Measurements from ENCODE around the gene ZSCAN22.

Gene ZSCAN22

DNA sequence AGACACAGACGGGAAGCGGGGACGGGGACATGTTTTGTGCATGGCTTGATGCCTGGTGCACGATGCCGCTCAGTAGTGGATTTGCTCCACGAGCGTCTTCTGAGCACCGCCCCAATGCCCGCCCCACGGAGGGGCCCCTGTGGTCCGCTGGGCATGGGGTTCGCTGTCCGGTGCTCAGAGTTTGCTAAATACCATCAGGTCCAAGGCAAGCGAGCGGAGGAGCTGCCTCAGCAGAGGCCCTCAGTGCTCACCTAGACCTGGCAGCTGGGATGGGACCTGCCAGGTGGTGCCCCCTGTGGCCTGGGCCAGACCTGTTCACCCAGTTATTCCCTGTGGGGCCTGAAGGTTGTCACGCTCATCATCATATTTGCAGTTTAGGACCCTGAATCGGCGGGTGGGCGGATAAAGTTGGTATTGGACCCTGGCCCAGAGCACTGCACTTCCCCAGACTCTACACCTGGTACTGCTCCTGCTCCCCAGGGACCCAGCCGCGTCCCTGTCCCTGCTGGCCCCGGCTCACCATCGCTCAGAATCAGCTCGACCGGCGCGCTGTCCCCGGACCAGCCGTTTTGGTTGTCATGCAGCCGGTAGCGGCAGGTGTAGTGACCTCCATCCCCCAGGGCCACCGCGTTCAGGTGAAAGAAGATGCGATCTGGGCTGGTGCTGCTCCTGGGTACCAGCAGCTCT is 24.2 kb downstream of the ZSCAN22 start:
- no peak for DNase-seq (ENCODE audit: low read depth in 2 of 2, low spot score in 1 of 2)

DNA sequence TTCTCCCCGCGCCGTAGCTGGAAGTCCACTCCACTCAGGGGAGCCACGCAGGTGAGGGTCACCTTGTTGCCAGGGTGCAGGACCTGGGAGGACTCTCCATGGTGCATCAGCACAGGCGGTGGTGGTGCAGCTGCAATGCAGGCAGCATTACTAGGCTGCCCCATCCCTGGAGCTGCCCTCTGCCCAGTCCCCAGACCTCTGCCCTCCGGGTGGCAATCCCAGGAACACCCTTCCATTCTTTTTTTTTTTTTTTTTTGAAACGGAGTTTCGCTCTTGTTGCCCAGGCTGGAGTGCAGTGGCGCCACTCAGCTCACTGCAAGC is 24.7 kb downstream of the ZSCAN22 start:
- no peak for DNase-seq (ENCODE audit: low read depth in 2 of 2, low spot score in 1 of 2)

DNA sequence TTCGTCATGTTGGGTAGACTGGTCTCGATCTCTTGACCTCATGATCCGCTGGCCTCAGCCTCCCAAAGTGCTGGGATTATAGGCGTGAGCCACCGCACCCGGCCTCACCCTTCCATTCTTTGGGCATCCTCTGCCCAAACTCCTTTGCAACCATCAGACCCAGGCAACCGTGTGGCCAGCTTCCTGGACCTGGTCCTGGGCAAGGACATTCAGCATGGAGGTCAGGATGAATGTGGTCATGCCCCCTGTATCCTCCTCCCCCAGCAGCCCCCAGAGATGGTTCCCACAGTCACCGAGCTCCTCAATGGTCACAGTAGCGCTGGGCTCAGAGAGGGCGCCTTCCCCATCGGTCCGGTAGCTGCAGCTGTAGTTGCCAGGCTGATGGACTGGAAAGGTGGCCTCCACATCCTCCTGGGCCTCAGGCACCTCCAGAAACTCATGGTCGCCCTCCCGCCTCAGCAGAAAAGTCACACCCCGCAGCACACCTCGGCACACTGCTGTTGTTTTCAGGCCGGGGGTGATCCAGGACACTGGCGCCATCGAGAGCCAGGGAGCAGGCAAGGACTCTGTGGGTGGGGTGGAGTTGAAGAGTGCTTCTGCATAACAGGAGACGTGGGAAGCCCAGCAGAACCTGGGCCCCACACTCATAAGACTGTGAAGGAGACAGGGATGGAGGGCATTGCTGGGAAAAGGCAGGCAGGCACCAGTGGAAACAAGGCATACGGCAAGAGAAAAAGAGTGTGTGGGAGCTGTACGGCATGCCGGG is 25.4 kb downstream of the ZSCAN22 start:
- no peak for DNase-seq (ENCODE audit: low read depth in 2 of 2, low spot score in 1 of 2)

DNA sequence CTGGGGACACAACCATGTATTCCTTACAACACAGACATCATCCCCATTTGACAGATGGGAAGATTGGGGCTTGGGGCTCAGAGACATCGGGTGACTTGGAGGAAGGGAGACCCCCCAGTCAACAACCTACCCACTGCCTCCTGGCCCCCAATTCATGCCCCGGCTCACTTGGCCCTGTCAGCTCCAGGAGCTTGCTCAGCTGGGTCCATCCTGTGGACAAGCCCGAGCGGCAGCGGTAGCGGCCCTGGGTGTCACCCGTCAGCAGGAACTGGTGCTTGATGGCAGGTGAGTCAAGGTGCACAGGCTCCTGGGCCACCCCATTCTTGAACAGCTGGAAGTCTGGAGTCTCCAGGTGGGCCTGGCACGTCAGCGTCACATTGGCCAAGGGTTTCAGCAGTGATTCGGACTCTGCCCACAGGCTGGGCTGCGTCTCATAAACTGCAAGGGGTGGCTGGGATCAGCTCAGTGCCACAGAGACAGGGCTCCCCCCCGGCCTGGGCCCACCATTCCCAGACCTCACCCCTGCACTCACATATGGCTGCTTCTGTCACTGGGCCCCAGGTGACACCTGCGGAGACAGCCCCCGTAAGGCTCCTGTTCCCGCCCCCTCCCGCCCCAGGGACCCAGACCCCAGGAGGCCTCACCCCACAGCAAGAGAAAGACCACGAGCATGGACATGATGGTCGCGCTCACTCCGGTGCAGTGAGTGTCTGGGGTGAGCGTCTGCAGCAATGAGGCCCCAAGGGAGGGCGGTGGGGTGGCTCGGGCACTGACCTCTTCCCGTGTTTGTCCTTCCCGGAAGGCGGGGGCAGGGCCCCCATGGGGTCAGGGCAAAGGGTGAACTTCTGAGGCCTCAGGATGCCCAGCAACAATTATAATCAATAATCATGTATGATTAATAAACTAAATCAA is 26.2 kb downstream of the ZSCAN22 start, which contains the start of gene A1BG:
TSS of gene A1BG (minus strand) at position 733 of the 912 bp plus-strand sequence. CDS start at position 678, 55 bp downstream.
- DNase-seq (ENCODE audit: low read depth in 2 of 2, low spot score in 1 of 2) = no peak

DNA sequence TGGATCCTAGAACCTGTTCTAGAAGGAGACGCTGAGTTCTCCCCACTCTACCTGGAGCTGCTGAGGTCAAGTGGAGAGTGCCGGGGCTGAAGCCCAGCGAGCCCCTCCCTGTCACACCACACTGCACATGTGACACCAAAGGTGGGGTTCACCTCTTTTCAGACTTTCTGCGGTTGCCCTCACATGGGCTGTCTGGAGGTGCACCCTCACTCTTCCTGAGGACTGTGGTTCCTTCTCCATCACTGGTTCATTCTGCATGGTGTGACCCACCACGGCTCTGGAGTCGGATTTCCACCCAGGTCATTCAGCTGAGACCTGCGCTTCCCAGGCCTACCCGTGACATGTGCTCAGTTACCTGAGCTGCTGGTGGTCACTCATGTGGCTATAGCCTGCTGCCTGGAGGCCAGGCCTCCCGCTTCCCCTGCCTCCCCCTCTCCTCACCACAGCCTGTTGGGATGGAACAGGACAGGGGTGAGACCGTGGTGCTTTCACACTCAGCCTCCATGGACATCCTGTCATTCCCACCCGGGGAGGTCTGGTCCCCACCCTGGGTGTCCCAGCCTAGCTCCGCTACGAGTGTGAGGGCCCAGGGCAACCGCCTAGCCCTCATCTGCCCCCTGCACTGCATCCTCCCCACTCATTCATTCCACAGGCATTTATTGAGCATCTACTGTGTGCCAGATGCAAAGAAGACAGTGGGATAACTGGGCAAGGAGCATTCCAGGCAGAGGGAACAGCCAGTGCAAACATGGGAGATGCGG is 27.1 kb downstream of the ZSCAN22 start:
- DNase-seq (ENCODE audit: low read depth in 2 of 2, low spot score in 1 of 2) = no peak

DNA sequence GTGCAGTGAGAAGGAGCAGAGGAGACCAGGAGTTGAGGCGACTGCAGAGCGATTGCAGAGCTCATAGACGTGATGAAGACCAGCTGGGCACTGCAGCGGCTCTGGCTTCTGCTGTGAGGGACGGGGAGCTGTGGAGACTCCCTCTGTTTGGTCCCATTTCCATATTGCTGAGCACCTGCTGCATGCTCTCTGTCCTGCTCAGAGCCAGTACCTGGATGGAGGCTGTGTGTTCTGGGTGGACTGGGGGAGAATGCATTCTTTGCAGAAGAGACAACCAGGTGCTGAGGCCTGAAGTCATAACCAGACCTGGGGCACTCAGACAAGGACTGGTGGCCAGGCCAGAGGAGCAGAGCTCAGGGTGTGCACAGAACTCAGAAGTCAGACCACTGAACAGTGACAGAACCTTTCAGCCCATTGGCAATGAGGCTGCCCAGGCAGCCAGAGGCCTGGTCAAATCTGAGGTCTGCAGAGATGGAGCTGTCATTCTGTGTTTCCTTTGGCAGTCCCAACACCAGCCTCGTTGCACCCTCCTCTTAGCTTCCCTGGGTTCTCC is 27.8 kb downstream of the ZSCAN22 start:
- no peak for DNase-seq (ENCODE audit: low read depth in 2 of 2, low spot score in 1 of 2)

DNA sequence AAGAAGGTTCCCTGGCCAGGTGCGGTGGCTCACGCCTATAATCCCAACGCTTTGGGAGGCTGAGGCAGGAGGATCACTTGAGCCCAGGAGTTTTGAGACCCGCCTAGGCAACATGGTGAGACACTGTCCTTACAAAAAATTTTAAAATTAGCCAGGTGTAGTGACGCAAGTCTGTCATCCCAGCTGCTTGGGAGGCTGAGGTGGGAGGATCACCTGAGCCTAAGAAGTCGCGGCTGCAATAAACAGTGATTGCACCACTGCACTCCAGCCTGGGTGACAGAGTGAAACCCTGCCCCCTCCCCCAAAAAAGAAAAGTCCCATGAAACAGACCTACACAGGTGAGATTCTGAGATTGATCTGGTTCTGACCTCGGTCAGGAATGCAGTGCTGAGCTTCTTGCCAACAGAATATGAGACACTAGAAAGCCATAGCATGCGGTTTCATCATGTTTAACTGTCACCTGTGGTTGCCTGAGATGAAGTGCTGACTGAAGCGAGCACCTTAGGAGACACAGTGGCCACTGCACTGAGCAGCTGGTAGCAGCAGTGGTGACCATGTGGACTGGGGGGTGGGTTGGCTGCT is 28.5 kb downstream of the ZSCAN22 start:
- no peak for DNase-seq (ENCODE audit: low read depth in 2 of 2, low spot score in 1 of 2)

DNA sequence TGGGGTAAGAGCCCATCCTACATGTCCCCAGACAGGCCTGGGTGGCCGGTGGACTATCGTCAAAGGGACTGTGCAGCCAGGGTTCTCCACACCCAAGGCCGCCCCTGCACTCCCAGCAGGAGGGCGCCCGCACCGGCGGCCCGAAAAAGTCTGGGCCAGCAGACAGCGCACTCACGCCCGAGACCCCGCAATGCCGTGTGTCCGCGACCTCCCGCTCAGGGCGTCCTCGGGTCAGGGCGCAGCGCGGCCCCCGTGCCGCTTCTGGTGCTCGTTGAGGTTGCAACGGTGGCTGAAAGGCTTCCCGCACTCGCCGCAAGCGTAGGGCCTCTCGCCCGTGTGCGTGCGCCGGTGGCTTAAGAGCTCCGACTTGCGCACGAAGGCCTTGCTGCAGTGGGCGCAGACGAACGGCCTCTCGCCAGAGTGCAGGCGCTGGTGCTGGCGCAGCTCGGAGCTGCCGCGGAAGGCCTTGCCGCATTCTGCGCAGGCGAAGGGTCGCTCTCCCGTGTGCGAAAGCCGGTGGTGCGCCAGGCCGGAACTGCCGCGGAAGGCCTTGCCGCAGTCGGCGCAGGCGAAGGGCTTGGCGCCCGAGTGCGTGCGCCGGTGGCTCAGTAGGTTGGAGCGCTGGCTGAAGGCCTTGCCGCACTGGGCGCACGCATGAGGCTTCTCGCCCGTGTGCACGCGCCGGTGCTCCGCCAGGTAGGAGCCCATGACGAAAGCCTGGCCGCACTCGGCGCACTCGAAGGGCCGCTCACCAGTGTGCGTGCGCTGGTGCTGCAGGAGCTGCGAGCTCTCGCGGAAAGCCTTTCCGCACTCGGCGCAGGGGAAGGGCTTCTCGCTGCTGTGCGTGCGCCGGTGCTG is 29.3 kb downstream of the ZSCAN22 start:
- no peak for DNase-seq (ENCODE audit: low read depth in 2 of 2, low spot score in 1 of 2)

DNA sequence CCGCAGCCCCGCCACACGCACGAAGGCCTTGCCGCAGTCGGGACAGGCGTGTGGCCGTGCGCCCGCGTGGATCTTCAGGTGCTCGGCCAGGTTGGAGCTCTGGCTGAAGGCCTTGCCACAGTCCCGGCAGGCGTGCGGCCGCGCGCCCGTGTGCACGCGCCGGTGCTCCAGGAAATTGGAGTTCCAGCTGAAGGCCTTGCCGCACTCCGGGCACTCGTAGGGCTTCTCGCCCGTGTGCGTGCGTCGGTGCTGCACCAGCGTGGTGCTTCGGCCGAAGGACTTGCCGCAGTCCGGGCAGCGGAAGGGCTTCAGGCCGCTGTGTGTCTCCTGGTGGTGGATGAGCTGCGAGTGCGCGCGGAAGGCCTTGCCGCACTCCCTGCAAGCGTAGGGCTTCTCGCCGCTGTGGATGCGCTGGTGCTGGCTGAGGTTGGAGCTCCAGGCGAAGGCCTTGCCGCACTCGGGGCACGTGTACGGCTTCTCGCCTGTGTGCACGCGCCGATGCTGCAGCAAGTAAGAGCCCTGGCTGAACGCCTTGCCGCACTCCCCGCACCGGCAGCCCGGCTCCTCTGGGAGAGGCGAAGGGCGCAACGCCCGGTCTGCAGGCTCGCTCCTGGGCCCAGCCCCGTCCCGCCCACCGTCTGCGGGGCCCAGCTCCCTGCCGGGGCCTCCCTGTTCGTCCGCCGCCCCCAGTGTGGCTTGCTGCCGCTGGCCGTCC is 30.1 kb downstream of the ZSCAN22 start:
- DNase-seq (ENCODE audit: low read depth in 2 of 2, low spot score in 1 of 2) = no peak

DNA sequence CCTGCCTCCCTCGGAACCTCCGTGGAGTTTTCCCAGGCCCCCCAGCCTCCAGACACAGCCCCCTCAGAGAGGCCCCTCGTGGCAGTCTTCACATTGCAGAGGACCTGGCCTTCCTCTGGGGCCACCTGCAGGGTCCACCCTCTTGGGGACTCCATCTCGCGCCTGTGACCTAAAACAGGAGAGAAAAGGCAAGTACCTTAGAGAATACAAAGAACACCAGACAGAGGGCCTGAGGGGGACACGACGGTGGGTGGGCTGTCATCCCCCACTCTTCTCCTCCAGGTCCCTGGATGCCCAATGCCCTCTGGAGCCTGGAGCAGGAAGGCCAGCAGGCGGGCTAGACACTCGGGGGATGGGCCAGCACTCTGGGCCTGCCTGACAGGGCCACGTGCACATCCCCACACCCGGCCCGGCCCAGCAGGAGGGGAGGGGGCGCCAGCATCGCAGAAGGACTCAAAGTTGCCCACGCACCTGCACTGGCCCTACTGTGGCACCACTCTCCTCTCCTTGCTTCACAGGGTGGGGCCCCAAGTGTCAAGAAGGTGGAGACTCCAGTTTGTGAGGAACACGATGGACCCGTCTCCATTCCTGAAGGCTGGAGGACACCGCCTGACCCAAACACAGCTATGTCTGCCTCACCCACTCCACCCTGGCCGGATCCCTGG is 30.8 kb downstream of the ZSCAN22 start:
- no peak for DNase-seq (ENCODE audit: low read depth in 2 of 2, low spot score in 1 of 2)

DNA sequence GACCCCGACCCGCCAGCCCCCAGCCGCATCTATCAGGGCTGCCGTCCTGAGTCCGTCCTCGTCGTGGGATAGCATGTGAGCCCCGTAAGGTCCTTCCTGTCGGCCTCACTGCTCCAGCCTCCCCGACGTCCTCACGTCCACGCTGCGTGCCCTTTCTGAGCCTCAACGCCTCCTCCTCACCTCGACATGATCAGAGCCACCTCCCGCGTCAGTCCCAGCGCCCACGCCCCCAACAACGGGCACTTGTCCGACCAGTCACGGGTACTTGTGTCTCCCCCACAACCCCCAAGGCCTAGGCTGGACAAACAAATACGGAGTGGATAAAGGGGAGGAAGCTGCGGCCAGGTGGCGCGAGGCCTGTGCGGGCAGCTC is 35.1 kb downstream of the ZSCAN22 start:
- peak in 1 of 2 donors; percentile 29 for DNase-seq (ENCODE audit: low read depth in 2 of 2, low spot score in 1 of 2)

DNA sequence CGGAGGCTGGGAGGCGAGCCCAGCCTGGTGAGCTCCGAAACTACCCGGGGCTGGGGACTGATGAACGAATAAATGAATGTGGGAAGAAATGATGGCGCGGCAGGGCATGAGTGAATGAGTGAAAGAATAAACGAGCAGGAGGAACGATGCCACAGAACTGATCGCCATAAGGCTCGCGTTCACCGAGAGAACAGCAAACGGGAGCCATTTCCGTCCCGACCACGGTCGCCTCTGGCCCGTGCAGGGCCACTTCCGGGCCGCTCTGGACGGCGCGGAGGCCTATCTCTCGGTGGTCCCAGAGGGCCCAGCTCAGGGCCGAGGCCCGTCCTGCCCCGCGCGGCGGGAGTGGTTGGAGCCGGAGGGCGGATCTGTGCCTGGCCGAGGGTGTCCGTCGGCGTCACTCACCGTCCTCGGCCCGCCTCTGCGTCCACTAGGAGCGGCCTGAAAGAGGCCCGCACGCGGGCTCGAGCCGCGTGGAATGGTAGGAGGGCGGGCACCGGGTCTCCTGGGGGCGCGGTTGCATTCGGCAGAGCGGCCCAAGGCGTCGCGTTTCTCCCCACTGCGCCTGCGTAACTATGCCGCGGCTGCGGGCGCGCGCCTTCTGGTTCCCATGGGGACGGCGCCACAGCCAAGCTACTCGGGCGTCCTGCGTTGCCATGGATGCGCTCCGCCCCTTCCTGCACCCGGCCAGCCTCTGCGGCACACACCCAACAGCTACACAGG is 35.6 kb downstream of the ZSCAN22 start, which contains the start of gene ZNF497:
TSS of gene ZNF497 (minus strand) at position 480 of the 723 bp plus-strand sequence. CDS start 5,116 bp downstream, outside the sequence.
- peak; percentile 87 to 94 for DNase-seq (ENCODE audit: low read depth in 2 of 2, low spot score in 1 of 2)

DNA sequence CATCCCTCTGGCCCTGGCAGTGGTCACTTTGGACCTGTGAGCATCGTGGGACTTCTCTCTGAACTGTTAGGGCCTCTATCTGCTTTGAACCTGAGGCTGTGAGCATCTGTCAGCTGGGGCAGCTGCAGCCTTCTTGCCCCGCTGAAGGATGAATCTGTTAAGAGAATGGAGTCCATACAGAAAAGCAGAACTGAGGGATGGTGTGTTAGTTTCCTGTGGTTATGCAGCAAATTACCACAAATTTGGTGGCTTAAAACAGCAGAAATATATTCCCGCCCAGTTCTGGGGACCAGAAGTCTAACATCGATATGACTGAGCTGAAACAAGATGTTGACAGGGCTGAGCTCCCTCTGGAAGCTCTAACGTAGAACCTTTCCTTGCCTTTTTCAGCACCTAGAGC is 37.4 kb downstream of the ZSCAN22 start:
- DNase-seq (ENCODE audit: low read depth in 2 of 2, low spot score in 1 of 2) = no peak

DNA sequence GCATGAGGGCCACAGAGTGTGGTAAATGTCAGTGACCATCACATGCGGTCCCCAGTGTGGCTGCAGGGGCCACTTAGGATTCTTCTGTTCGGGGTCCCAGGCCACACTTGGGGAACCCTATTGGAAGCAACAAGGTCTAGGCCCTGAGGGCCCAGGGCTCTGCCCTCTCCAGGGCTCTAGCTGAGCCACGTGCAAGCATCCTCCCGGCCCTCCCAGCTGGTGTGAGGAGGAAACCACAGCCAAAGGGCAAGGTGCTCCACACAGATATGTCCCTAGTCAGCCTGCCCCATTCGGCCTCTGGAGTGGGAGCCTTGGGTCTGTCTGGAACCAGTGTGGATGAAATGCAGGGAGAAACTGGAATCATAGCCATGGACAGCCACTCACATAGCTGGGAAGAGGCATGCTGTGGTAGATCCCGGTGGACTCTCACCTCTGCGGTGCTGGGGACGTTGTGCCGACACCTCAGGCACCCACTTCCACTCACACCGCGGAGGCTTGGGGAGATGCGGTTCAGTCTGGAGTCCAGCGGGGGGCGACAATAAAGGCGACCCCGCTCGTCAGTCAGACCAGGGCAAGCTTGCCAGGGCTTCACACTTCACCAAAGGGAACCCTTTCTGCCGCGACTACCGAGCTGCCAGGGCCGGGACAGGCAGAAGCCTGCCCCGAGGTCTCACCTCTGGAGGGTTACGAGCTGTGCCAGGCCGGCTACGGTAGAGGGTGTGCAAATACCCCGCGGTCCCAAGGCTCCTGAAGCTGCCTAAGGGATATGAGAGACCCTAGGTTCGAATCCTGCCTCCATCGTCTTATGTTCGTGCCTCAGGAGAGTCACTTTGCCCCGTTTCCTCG is 40.0 kb downstream of the ZSCAN22 start:
- no peak for DNase-seq (ENCODE audit: low read depth in 2 of 2, low spot score in 1 of 2)

DNA sequence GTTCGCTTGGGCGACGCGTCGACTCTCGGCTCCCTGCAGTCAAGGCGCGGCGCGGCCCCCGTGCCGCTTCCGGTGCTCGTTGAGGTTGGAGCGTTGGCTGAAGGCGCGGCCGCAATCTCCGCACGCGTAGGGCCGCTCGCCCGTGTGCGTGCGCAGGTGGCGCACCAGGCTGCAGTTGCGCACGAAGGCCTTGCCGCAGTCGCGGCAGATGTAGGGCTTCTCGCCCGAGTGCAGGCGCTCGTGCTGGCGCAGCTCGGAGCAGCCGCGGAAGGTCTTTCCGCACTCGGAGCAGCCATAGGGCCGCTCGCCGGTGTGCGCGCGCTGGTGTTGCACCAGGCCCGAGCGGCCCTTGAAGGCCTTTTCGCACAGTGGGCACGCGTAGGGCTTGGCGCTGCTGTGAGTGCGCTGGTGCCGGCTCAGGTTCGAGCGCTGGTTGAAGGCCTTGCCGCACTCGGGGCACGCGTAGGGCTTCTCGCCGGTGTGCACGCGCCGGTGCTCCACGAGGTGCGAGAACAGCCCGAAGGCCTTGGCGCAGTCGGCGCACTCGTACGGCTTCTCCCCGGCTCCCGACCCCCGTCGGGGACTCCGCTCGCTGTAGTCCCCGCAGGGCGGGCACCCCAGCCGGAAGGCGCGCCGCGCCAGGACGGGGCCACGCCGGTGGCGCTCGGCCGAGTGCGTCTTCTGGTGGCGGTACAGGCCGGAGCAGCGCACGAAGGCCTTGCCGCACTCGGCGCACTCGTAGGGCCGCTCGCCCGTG is 41.1 kb downstream of the ZSCAN22 start:
- DNase-seq (ENCODE audit: low read depth in 2 of 2, low spot score in 1 of 2) = no peak
